GM12864 (cell line): ENCODE results near the gene IDE.
"Not testable (repeated sequence)": the region's sequence is repeated elsewhere in the genome, so short reads cannot be mapped to it uniquely, and the experiment has no call there.

ENCODE experiments used
- DNase-seq: peaks from one replicate; pipeline ENCODE4 v3.0.0-alpha.2; 2011; ENCODE audit warnings: low read depth
- H3K4me3 ChIP-seq: 2 replicates; pipeline ENCODE4 v1.5.1; 2011; ENCODE audit warnings: mild to moderate bottlenecking, low read depth, low read length, control low read depth
- CTCF ChIP-seq: IDR thresholded peaks from 2 replicates; pipeline ENCODE4 v1.5.1; 2011; ENCODE audit warnings: low read depth, mild to moderate bottlenecking, moderate library complexity, low read length, control low read depth, inconsistent platforms; ENCODE audit errors: missing control alignments

Gene IDE

GRCh38 chr10:92451431-92451830, 122.5 kb downstream of the IDE start:
- no peak overlapping the region for H3K4me3 ChIP-seq
- no peak for DNase-seq
- no peak for TF ChIP-seq CTCF

- no peak for TF ChIP-seq CTCF
- DNase-seq: no peak
- H3K4me3 ChIP-seq: no peak overlapping the region
Observed at GRCh38 chr10:92450896-92451295, 123.0 kb downstream of the IDE start.

- TF ChIP-seq CTCF: no peak
- no peak overlapping the region for H3K4me3 ChIP-seq
- no peak for DNase-seq
Observed at GRCh38 chr10:92440578-92440977, 133.3 kb downstream of the IDE start.

- no peak for DNase-seq
- no peak for TF ChIP-seq CTCF
- no peak overlapping the region for H3K4me3 ChIP-seq
Observed at GRCh38 chr10:92438220-92438619, 135.7 kb downstream of the IDE start.

- no peak for TF ChIP-seq CTCF
- DNase-seq: no peak
- H3K4me3 ChIP-seq: no peak overlapping the region
Observed at GRCh38 chr10:92436611-92437010, 137.3 kb downstream of the IDE start.

- H3K4me3 ChIP-seq, DNase-seq: not testable (repeated sequence)
Observed at GRCh38 chr10:92436065-92436464, 137.8 kb downstream of the IDE start.

GRCh38 chr10:92434385-92434784, 139.5 kb downstream of the IDE start:
- DNase-seq: no peak
- TF ChIP-seq CTCF: no peak
- no peak overlapping the region for H3K4me3 ChIP-seq

GRCh38 chr10:92432596-92432995, 141.3 kb downstream of the IDE start:
- no peak for TF ChIP-seq CTCF
- DNase-seq: no peak
- H3K4me3 ChIP-seq: no peak overlapping the region
